GM12864 (cell line): ENCODE data around the gene ACSF2.

ENCODE experiments used
- DNase-seq: peaks from one replicate; pipeline ENCODE4 v3.0.0-alpha.2; 2011; ENCODE audit warnings: low read depth
- H3K4me3 ChIP-seq: 2 replicates; pipeline ENCODE4 v1.5.1; 2011; ENCODE audit warnings: mild to moderate bottlenecking, low read depth, low read length, control low read depth
- TF ChIP-seq, protein P1 (sequence below): IDR thresholded peaks from 2 replicates; pipeline ENCODE4 v1.5.1; 2011; ENCODE audit warnings: low read depth, mild to moderate bottlenecking, moderate library complexity, low read length, control low read depth, inconsistent platforms; ENCODE audit errors: missing control alignments

ACSF2 gene

DNA sequence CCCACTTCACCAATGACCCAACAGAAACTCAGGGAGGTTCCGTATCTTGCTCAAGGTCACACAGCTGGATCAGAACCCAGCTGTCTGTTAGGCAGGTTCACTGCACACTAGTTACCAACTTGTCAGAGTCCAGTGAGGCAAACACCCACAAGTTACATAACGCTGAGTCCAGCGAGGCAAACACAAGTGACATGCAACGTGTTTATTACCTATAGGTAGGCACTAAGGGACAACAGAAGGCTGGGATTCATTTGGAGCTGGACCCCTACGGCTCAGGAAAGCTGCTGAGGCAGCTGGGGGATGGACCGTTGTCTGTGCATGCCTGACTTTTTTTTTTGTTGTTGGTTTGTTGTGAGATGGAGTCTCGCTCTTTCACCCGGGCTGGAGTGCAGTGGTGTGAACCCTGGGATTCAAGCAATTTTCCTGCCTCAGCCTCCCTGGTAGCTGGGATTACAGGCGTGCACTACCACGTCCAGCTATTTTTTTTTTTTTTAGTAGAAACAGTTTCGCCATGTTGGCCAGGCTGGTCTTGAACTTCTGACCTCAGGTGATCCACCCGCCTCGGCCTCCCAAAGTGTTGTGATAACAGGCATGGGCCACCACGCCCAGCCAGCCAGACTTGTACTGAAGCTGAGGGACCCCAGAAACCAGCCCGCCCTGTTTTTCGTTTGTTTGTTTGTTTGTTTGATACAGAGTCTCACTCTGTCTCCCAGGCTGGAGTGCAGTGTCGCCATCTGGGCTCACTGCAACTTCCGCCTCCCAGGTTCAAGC lies 50.7 kb downstream of the ACSF2 start:
- no peak for DNase-seq
- TF ChIP-seq, protein P1, sequence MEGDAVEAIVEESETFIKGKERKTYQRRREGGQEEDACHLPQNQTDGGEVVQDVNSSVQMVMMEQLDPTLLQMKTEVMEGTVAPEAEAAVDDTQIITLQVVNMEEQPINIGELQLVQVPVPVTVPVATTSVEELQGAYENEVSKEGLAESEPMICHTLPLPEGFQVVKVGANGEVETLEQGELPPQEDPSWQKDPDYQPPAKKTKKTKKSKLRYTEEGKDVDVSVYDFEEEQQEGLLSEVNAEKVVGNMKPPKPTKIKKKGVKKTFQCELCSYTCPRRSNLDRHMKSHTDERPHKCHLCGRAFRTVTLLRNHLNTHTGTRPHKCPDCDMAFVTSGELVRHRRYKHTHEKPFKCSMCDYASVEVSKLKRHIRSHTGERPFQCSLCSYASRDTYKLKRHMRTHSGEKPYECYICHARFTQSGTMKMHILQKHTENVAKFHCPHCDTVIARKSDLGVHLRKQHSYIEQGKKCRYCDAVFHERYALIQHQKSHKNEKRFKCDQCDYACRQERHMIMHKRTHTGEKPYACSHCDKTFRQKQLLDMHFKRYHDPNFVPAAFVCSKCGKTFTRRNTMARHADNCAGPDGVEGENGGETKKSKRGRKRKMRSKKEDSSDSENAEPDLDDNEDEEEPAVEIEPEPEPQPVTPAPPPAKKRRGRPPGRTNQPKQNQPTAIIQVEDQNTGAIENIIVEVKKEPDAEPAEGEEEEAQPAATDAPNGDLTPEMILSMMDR = no peak

DNA sequence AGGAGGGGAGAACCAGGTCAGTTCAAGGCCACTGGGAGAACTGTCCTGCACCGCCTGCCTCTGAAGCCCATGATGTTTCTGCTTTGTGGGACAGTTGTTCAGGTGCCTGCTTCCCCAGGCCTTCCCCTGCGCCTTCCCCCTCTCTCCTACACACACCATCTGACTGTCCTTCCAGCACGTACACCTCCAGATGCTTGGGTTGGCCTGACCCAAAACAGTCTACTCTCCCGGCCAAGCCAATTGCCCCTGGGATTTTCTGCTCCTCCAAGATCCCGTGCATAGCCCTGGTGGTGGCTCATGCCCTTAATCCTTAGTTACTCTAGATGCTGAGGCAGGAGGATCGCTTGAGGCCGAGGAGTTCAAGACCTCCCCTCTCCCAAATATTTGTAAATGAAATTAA lies 52.0 kb downstream of the ACSF2 start:
- peak overlapping the region; percentile 59 for H3K4me3 ChIP-seq
- no peak for DNase-seq
- TF ChIP-seq, protein P1 = no peak

More for the DNA sequence above, 50.7 kb downstream of the ACSF2 start:
- H3K4me3 ChIP-seq = no peak overlapping the region

DNA sequence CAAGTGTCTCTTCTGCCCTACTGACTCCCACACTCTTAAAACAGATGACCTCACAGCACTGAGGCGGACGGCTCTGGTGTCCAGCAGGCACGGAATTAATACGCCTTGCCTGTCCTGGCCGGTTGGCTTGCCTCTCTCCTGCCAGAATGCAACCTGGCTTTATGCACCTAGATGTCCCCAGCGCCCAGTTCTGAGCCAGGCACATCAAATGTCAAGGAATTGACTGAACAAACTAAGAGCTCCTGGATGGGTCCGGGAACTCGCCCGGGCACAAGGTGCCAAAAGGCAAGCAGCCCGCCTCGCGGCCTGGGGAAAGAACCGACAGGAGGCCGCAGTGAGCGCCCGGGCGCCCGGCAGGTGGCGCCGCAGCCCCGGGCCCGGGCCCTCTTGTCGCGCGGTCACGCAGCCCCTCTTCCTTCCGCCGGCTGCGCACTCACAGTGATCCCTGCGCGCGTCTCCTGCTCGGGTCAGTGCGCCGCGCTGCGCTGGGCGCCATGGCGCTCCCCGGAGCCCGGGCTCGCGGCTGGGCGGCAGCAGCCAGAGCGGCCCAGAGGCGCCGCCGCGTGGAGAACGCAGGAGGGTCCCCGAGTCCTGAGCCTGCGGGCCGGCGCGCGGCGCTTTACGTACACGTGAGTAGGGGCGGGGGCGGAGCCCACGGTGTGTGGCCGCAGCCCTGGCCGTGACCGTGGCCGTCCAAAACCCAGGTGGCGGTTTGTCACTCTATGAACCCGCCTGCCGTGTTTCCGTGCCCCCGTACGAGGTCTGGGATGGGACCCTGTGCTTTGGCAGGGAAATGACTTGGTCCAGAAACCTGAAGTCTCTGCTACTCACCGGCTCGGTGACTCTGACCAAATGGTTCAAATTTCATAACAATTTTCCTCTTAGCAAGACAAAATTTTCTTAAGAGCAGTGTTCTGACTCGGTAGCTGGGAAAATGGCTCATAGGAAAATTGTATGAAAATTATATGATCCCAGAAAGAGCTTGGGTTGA lies 52.7 kb downstream of the ACSF2 start, which contains the start of gene RSAD1:
TSS of gene RSAD1 (plus strand) at position 470 of the 991 bp plus-strand sequence. CDS start at position 495, 25 bp downstream.
- TF ChIP-seq, protein P1 = peak; percentile 85
- peak within 1 kb of the TSS; percentile 59 for H3K4me3 ChIP-seq
- DNase-seq = peak; percentile 75

DNA sequence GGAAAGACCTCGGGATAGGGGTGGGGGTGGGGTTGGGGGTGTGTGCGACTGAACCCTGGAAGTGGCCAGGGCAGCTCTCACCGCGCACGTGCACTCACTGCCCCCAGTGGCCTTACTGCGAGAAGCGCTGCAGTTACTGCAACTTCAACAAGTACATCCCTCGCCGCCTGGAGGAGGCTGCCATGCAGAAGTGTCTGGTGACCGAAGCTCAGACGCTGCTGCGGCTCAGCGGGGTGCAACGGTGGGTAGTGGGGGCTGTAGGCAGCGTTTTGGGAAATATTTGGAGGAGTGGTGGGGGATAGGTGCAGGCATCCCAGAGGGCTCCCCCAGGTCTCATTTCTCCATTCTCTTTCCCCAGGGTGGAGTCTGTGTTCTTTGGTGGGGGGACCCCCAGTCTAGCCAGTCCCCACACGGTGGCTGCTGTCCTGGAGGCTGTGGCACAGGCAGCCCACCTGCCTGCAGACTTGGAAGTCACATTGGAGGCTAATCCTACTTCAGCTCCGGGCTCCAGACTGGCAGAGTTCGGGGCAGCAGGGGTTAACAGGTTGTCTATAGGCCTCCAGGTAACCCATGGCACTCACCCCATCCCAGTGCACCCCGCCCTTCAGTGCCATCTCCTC lies 53.6 kb downstream of the ACSF2 start:
- TF ChIP-seq, protein P1 = peak; percentile 77
- DNase-seq = peak; percentile 66
- peak overlapping the region; percentile 59 for H3K4me3 ChIP-seq

DNA sequence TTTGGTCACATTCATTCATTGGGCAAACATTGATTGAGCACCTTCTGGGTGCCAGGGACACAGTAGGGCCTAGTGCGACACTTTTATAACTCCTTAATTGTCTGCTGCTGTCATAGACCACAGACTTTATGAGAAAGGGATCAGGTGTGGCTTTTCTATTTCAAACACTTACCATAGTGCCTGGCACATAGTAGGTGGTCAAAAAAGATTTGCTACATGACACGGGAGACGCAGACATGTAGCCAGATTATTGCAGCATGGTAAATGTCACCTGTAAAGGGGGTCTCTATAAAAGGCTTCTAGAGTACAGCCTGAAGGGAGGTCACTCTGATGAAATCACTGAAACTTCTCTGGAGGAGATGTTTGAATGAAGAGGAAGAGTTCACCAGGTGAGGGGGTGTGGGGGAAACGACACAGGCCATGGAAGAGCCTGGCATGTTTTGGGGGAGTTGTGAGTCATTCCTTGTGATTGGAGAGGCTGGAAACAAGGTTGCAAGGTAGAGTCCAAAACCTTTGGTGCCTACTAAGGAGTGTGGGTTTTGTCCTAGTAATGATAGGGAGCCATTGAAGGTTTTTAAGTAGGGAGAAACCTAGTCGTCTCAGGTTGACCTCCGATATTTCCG lies 54.2 kb downstream of the ACSF2 start:
- H3K4me3 ChIP-seq = no peak overlapping the region
- no peak for DNase-seq
- TF ChIP-seq, protein P1 = no peak

DNA sequence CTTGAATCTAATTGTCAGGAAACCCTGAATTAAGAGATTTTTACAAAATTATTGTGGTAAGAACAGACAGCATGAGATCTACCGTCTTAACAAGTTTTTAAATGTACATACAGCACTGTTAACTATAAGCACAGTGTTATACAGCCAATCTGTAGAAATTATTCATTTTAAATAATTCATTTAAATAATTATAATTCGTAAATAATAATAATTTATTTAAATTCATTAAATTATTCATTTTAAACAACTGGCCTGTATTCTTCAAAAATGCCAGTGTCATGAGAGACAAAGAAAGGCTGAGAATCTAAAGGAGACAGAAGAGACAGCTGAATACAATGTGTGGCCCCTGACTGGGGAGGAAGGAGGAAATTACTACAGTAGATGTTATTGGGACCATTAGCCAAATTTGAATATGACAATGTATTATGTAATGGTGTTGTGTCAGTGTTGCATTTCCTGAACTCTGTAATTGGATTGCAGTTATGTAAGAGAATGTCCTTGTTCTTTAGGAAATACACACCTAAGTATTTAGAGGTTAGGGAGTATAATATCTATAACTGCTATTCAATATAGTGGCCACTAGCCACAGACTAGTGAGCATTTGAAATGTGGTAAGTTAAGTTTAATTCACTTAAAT lies 55.0 kb downstream of the ACSF2 start:
- no peak for DNase-seq
- H3K4me3 ChIP-seq = no peak overlapping the region
- TF ChIP-seq, protein P1 = no peak
